ENCODE results near the gene H2BK1.

- TF ChIP-seq POLR2A (IDR thresholded peaks at IDR 0.05), result no peak
- no peak for TF ChIP-seq CTCF (IDR thresholded peaks at IDR 0.05)
Measured at GRCh38 chr7:151175793-151176311, 34.4 kb downstream of the H2BK1 start.

Measured in right lobe of liver (tissue), 4 donors.